HG03280 (cell line): ENCODE data around the gene MYZAP.

ENCODE experiments used
- ATAC-seq: cut with Tn5 transposase; IDR thresholded peaks from one replicate; pipeline ENCODE4 v1.9.1; 2021; ENCODE audit warnings: mild to moderate bottlenecking, moderate library complexity; ENCODE audit not compliant: unreplicated experiment

The MYZAP gene

GRCh38 chr15:57691082-57691481, 99.4 kb downstream of the MYZAP start:
- no peak for ATAC-seq

DNA sequence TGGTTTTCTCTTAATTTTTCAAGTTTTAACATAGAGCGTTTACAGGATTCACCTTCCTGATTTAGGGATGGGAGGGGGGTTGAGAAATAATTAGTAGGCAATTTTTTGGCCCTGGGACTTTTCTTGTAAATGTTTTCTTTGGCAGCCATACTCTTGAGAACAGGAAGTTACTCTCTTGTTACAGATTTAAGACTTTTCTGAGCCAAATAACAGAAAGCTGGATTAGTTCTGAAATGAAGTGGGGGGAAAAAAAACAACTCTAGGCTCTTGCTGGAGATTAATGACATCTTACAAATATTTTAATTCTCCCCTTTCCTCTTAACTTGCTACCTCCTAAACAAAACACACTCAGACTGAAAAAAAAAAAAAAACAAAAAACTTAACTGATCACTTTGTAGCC, 101.0 kb downstream of the MYZAP start:
- ATAC-seq = no peak

GRCh38 chr15:57694279-57694678, 102.6 kb downstream of the MYZAP start:
- no peak for ATAC-seq

GRCh38 chr15:57696146-57696545, 104.4 kb downstream of the MYZAP start:
- ATAC-seq = no peak

DNA sequence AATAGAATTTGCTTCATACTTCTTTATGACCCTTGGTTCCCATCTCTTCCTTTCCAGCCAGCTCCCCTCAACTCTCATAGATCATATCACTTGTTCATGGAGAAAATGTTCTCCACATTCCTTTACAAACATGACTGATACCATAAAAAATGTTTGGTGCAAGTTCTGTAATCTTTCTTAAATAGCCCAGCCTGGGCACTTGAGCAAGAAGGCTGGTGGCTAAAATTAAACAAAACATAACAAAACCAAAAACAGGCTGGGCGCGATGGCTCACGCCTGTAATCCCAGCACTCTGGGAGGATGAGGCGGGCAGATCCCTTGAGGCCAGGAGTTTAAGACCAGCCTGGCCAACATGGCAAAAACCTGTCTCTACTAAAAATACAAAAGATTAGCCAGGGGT, 105.9 kb downstream of the MYZAP start:
- no peak for ATAC-seq

GRCh38 chr15:57698243-57698642, 106.5 kb downstream of the MYZAP start:
- no peak for ATAC-seq

- no peak for ATAC-seq
These were observed 107.3 kb downstream of the MYZAP start for GRCh38 chr15:57698991-57699390.

- no peak for ATAC-seq
These were observed 111.7 kb downstream of the MYZAP start for GRCh38 chr15:57703387-57703786.

DNA sequence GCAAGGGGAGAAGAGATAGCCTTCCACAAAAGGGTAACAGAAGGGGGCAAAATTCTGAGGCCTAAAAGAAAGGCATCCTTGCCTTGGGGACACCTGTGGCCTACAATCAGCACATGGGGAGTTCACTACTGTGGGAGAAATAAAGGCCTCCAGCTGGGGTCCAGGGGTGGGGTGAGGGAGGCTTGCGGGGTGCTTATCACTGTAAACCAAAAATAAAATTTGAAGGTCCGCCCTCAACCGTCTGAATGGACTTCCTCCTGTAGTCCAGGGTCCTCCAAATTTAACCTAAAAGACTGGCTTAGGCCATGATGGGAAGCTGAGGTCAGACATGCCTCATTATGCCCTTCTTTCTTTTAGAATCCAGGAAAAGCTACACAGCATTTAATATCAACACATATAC, 112.7 kb downstream of the MYZAP start:
- ATAC-seq = no peak

DNA sequence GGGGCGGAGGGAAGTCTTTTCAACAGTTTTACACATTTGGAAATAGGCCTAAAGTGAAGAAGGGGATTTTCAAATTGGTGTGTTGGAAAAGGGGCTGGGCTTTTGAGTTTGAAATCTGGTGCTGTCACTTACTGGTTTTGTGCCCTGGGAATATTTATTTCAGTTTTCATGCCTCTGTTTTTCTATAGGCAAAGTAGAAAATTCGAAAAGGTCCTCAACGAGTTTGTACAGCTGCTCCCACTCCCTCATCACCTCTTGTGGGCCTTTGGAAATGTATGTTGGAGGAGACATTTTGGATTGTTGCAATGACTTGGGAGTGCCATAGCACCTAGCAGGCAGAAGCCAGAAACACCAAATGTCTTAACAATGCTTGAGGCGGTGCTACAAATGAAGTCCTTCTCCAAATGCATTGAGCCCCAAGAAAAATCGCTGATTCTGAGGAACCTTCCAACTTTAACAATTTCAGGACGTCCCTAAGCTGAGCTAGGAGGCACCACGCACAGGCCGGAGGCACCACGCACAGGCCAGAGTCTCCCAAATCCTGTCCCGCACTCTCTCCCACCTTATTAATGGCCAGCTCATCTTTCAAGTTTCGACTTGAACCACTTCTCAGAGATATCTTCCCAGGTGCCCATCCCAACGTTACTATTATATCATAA, 114.2 kb downstream of the MYZAP start:
- ATAC-seq = no peak

DNA sequence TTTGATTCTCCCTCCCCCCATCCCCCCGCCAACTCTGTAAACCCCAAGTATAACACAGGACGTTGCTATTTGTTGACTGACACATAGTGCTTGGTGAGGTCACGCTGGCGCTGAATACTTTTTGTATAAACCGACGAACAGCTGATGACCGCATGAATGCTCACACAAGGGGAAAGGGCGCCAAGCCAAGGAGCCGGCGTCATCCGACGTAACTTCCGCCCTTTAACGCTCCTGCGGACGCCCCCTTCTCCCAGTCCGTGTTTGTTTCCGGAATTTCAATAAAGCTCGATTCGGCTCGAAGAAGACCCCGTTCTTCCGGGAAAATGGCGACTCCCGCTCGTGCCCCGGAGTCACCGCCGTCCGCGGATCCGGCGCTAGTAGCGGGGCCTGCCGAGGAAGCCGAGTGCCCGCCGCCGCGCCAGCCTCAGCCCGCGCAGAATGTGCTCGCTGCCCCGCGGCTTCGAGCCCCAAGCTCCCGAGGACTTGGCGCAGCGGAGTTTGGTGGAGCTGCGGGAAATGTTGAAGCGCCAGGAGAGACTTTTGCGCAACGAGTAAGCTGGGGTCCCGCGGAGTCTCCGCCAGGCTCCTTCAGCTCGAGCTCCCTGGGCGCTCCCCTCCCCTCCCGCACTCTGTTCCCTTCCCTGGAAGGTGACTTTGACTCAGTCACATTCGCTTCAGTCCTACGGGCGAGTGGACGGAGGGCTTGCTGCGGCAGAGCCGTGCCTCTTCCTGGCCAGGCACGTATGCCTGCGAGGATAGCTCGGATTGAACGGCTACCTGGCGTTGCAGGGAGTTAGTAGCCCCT, 114.9 kb downstream of the MYZAP start, which contains the start of gene POLR2M:
POLR2M (plus strand) TSS at position 310 of the 805 bp plus-strand sequence; CDS start at position 439, 129 bp downstream.
- ATAC-seq = peak; percentile 96

DNA sequence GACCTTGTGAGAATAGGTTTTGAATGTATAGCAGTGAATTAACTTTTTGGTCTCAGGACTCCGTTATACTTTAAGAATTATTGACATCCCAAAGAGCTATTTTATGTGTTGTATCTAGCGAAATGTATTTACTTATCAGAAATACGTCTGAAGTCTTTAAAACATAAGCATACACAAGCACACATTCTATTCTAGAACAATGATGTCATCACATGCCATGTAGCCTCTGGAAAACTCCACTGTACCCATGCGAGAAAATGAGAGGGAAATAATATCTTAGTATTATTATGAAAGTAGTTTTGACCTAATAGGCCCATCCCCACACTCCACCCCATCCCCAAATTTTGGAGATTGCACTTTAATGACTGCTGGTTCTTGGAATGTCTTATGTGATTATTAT, 116.3 kb downstream of the MYZAP start:
- ATAC-seq = no peak

- ATAC-seq = no peak
These were observed 126.6 kb downstream of the MYZAP start for GRCh38 chr15:57718309-57718708.

DNA sequence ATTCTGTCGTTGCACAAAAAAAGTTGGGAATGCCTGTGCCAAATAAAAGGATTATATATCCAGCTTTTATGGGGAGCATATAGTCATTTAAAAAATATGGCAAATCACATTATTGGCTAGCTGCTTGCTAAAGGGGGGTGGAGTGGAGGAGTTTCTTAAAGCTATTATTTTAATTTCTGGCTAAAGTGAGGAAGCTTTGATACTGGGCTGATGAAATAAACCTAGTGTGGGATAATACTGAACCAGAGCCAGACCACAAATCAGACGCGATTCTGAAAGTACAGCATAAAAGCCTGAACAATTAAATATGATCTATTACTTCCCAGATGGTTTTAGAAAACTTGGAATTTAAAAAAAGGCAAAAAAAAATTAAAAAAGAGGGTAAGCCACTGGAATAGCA, 129.2 kb downstream of the MYZAP start:
- no peak for ATAC-seq

DNA sequence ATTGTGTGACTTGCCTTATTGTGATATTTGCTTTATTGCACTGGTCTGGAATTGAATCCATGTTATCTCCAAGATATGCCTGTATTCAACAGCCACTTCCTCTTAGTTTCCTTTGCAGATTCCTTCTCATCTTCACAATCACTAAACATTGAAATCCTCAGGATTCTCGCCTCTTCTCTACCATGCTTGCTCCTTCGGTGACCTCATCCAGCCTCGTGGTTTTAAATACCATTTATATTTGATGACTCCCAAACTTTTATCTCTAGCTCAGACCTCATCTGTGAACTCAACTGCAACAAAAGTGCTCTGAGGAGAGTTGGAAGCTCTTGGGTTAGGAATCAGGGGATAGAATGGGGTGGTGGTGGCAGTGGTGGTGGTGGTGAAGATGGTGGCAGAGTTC, 134.7 kb downstream of the MYZAP start:
- no peak for ATAC-seq

GRCh38 chr15:57727031-57727430, 135.3 kb downstream of the MYZAP start:
- ATAC-seq = no peak

- ATAC-seq = no peak
These were observed 136.7 kb downstream of the MYZAP start for GRCh38 chr15:57728436-57728835.

DNA sequence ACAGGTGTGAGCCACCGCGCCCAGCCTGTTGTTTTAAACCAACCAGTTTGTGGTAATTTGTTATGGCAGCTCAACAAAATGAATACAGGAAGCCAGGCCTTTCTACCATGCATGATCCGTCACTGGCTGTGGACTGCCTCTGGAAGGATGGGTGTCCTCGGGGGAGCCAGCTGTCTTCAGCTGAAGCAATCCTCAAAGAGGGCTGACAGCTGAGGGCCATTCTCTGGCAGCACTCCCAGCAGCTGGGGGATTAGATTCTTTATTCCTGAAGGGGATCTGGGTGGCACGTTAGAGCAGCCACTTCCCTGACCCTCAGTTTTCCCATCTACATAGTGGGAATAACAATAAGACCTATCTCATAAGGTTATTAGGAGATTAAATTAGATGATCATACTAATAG, 139.2 kb downstream of the MYZAP start:
- ATAC-seq = no peak

DNA sequence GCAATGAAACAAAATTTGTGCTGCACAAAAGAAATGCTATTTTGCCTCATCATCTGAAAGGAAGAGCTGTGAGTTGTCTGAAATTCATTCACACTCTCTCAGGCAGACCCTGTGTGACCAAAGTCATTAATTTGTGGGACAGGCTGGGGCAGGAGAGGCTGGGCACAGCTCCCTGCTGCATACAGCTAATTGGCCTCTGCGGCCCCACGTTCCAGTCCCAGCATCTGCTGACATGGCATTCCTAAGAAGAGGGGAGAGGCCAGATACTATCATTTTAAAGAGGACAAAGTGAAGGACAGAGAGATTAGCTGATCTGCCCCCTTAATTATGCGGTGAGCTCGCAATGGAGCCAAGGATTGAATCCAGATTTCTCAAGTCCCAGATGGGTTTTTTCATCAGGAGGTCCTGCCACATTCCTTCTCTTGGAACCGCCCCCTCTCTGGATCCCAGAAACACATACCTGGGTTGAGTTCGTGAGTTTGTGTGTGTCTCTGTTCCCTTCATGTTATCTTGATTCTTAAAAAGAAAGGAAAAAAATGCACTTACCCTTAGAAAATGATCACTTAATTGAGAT, 139.9 kb downstream of the MYZAP start:
- no peak for ATAC-seq

DNA sequence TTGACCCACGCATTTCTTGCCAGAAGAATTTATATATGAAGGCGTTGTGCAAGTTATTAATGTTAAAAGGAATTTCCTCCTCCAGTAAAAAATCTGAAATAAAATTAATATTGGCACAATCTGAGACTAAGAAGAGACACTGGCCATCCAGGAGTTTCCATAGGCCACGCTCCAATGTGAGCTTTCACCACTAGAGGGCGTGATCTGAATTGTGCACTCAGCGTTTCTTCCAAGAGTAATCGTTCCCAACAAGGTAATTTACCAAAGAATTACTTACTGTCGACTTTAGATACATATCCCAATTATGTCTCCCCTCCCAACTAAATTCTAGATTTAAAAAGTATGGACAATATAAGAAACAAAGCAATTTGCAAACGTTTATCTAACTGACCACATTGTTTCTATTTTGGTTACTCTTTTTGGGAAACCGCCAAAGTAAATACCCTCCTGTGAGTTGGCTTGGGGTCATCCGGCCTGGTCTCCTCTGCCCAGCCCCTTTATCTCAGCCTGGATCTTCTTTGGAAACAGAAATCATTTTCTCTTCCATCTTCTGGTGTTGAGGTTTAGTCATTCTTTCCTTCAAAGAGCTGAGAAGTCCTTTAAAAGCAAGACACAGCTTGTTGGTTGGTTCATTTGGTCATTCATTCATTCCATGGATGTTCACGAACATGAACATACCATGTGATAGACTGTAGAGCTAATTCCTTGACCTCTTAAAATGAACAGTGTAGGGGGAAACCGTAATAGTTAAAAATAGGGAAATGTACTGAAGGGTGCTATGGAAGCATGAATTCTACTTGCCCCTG, 141.0 kb downstream of the MYZAP start:
- ATAC-seq = no peak

- ATAC-seq = no peak
These were observed 143.2 kb downstream of the MYZAP start for GRCh38 chr15:57734860-57735259.
